Colonic mucosa (tissue), 4 donors: ENCODE results near the gene TTF1. TPM values are rescaled to one million over a fixed set of nuclear protein-coding genes. Genes with fewer than 3 reads are reported as not detected.

Experiments
- DNase-seq: peaks from one replicate; pipeline ENCODE4 v3.0.0-alpha.2; 2020
- H3K27ac ChIP-seq: fragments of 200-600 bp; one replicate; pipeline ENCODE4 v1.8.0; 2021
- H3K27me3 ChIP-seq: fragments of 200-600 bp; one replicate; pipeline ENCODE4 v1.8.0; 2021
- H3K36me3 ChIP-seq: fragments of 200-600 bp; one replicate; pipeline ENCODE4 v1.8.0; 2021
- H3K4me1 ChIP-seq: fragments of 200-600 bp; one replicate; pipeline ENCODE4 v1.8.0; 2021; ENCODE audit warnings: mild to moderate bottlenecking
- H3K4me3 ChIP-seq: fragments of 200-600 bp; one replicate; pipeline ENCODE4 v1.8.0; 2021
- H3K9ac ChIP-seq, 2 donors: one replicate each; pipeline ENCODE4 v1.7.0; 2013; ENCODE audit warnings: control low read depth in 2 of 2, low read depth in 2 of 2, low read length in 2 of 2
- H3K9me3 ChIP-seq: fragments of 200-600 bp; one replicate; pipeline ENCODE4 v1.8.0; 2021
- intact Hi-C: fragments of 100-400 bp; cut with DNase I; formaldehyde crosslinking; loops from one replicate; pipeline ENCODE4 v1.14.1; 2022
- total RNA-seq, 2 donors: library from RNA; stranded (reverse); fragmentation: NEBNext Ultra II Directional in 1 of 2; extraction: Animal tissue kit (Norgen Biotek cat#: 25700) in 1 of 2; gene quantifications; one replicate each; pipeline ENCODE4 v1.2.1, GENCODE V29; 2021
- TF ChIP-seq, protein P1 (sequence below): fragments of 200-600 bp; IDR thresholded peaks from one replicate; pipeline ENCODE4 v1.8.0; 2022; ENCODE audit warnings: antibody characterized with exemption, mild to moderate bottlenecking
- donor health status: healthy.
- donor health status: DM: no; HTN: no; CAD: no.
- donor health status: DM: no; HTN: no; CAD: no.

Gene TTF1
- total RNA-seq, 2 donors from 2014 or later, result 11.1 to 11.2 TPM

DNA sequence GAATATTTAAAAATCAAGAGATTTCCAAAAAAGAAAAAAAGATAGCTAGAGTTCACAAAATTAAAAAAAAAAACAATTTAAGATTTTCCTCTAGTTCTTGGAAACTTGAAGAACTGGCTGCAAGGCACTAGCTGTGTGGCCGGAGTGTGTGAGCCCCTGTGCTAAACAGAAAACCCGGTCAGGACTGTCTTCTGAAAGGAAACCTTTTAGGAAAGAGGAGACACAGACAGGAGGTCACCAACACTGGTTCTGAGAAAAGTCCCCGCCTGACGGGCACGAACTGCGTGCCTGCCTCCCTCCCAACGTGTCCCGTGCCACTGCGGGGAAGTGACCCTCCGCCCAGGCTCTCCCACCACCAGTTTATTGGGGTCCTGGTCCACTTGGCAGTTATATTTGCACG lies 15.2 kb downstream of the TTF1 start:
- H3K4me1 ChIP-seq, result no peaks in the 10 kb centered on the region
- no peaks in the 10 kb centered on the region for H3K9me3 ChIP-seq
- DNase-seq, result no peak
- no peak overlapping the region for H3K4me3 ChIP-seq
- no peak overlapping the region for H3K27ac ChIP-seq
- peaks cover 28% of the 10 kb centered on the region for H3K36me3 ChIP-seq
- no peaks in the 10 kb centered on the region for H3K27me3 ChIP-seq
- H3K9ac ChIP-seq, result no peak overlapping the region
- intact Hi-C loops, result no loop called here
- TF ChIP-seq, protein P1, sequence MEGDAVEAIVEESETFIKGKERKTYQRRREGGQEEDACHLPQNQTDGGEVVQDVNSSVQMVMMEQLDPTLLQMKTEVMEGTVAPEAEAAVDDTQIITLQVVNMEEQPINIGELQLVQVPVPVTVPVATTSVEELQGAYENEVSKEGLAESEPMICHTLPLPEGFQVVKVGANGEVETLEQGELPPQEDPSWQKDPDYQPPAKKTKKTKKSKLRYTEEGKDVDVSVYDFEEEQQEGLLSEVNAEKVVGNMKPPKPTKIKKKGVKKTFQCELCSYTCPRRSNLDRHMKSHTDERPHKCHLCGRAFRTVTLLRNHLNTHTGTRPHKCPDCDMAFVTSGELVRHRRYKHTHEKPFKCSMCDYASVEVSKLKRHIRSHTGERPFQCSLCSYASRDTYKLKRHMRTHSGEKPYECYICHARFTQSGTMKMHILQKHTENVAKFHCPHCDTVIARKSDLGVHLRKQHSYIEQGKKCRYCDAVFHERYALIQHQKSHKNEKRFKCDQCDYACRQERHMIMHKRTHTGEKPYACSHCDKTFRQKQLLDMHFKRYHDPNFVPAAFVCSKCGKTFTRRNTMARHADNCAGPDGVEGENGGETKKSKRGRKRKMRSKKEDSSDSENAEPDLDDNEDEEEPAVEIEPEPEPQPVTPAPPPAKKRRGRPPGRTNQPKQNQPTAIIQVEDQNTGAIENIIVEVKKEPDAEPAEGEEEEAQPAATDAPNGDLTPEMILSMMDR, result no peak

GRCh38 chr9:132390966-132391365 lies 15.7 kb downstream of the TTF1 start:
- Histone ChIP-seq H3K4me1 (no peaks in the 10 kb centered on the region), H3K9me3 (no peaks in the 10 kb centered on the region), H3K27me3 (no peaks in the 10 kb centered on the region), H3K27ac (no peak overlapping the region), H3K4me3 (no peak overlapping the region), H3K9ac (no peak overlapping the region), H3K36me3 (peaks cover 28% of the 10 kb centered on the region)
- no peak for DNase-seq
- TF ChIP-seq, protein P1, result no peak
- intact Hi-C loops, result no loop called here

- H3K27me3 ChIP-seq, result no peaks in the 10 kb centered on the region
- DNase-seq, result no peak
- no peak overlapping the region for H3K27ac ChIP-seq
- H3K9me3 ChIP-seq, result no peaks in the 10 kb centered on the region
- no peak overlapping the region for H3K9ac ChIP-seq
- intact Hi-C loops, result loop anchor here (10.0 kb wide), 1 partner anchor 112 kb away; no protein-coding TSS in a partner anchor
- no peaks in the 10 kb centered on the region for H3K4me1 ChIP-seq
- no peak overlapping the region for H3K4me3 ChIP-seq
- TF ChIP-seq, protein P1, result no peak
- peaks cover 25% of the 10 kb centered on the region for H3K36me3 ChIP-seq
These were observed 19.5 kb downstream of the TTF1 start for GRCh38 chr9:132387133-132387532.

GRCh38 chr9:132384376-132384775 lies 22.3 kb downstream of the TTF1 start:
- no peak overlapping the region for H3K27ac ChIP-seq
- H3K9ac ChIP-seq, result no peak overlapping the region
- no peak for DNase-seq
- no peaks in the 10 kb centered on the region for H3K4me1 ChIP-seq
- intact Hi-C loops, result loop anchor here (10.0 kb wide), 1 partner anchor 110 kb away; no protein-coding TSS in a partner anchor
- H3K9me3 ChIP-seq, result no peaks in the 10 kb centered on the region
- H3K36me3 ChIP-seq, result peaks cover 9% of the 10 kb centered on the region
- no peak overlapping the region for H3K4me3 ChIP-seq
- TF ChIP-seq, protein P1, result no peak
- no peaks in the 10 kb centered on the region for H3K27me3 ChIP-seq

DNA sequence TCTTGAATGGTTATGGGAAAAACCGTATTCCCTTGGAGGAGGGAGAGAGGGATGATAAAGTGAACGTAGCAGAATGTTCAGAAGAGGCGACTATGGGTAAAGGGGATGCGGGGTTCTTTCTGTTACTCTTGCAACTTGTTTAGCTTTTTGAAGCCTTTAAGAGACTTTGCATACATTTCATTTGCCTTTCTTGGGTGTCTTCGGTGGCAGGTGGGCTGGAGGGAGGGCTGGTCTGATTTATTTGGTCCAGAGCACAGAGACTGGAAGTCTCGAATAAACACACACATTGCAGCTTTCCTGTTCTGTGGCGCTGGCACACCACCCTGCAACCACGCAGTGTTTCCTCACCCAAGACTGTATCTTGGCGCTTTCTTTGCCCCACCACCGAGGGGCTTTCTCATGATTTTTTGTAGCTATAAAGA lies 23.2 kb downstream of the TTF1 start:
- H3K27me3 ChIP-seq, result no peaks in the 10 kb centered on the region
- H3K36me3 ChIP-seq, result peaks cover 8% of the 10 kb centered on the region
- no peak overlapping the region for H3K9ac ChIP-seq
- intact Hi-C loops, result loop anchor here (10.0 kb wide), 1 partner anchor 109 kb away; no protein-coding TSS in a partner anchor
- TF ChIP-seq, protein P1, result no peak
- no peak for DNase-seq
- no peaks in the 10 kb centered on the region for H3K4me1 ChIP-seq
- H3K9me3 ChIP-seq, result no peaks in the 10 kb centered on the region
- H3K27ac ChIP-seq, result no peak overlapping the region
- no peak overlapping the region for H3K4me3 ChIP-seq
